GM10248 (cell line): ENCODE data around the gene PID1.

ENCODE experiments used
- CTCF ChIA-PET: fragments of 300-600 bp; sonication (Branson Sonifier 250); formaldehyde crosslinking; extraction: SDS; loops from one replicate; lab custom pipeline; 2021; ENCODE audit warnings: antibody characterized with exemption; lab: Yijun Ruan, JAX
- POLR2A ChIA-PET: fragments of 350-650 bp; sonication (Branson Sonifier 250); formaldehyde crosslinking; extraction: SDS; loops from one replicate; lab custom pipeline; 2020; ENCODE audit warnings: antibody characterized with exemption; lab: Yijun Ruan, JAX
- DNase-seq: peaks from one replicate; pipeline ENCODE4 v3.0.0; 2012; ENCODE audit errors: extremely low spot score
- CTCF ChIP-seq: IDR thresholded peaks from 2 replicates; pipeline ENCODE4 v1.5.1; 2012; ENCODE audit warnings: mild to moderate bottlenecking, low read depth; ENCODE audit errors: extremely low read depth, missing control alignments, control extremely low read depth

The PID1 gene

GRCh38 chr2:229129738-229130371 is 141.2 kb downstream of the PID1 start:
- POLR2A ChIA-PET = no interaction called here
- no peak for DNase-seq
- no peak for TF ChIP-seq CTCF
- CTCF ChIA-PET = interaction anchor here (1.2 kb wide), 1 partner anchor 9 kb away, joined by 5 read pairs; no protein-coding TSS in a partner anchor

GRCh38 chr2:229127471-229127870 is 143.6 kb downstream of the PID1 start:
- ChIA-PET POLR2A (no interaction called here), CTCF (no interaction called here)
- DNase-seq = no peak
- TF ChIP-seq CTCF = no peak

- ChIA-PET CTCF (no interaction called here), POLR2A (no interaction called here)
- DNase-seq = no peak
- no peak for TF ChIP-seq CTCF
Measured at GRCh38 chr2:229126066-229126465, 145.0 kb downstream of the PID1 start.

- POLR2A ChIA-PET = no interaction called here
- TF ChIP-seq CTCF = no peak
- no peak for DNase-seq
- CTCF ChIA-PET = no interaction called here
Measured at GRCh38 chr2:229124136-229124535, 147.0 kb downstream of the PID1 start.

GRCh38 chr2:229118927-229119326 is 152.2 kb downstream of the PID1 start:
- CTCF ChIA-PET = no interaction called here
- POLR2A ChIA-PET = no interaction called here
- TF ChIP-seq CTCF = no peak
- no peak for DNase-seq

GRCh38 chr2:229118336-229118735 is 152.8 kb downstream of the PID1 start:
- no peak for DNase-seq
- no peak for TF ChIP-seq CTCF
- POLR2A ChIA-PET = no interaction called here
- CTCF ChIA-PET = no interaction called here
